GM12872 (cell line): ENCODE measurements around the gene CFAP58.
A peak's percentile ranks its signal among the peaks of the same experiment; 100 is the strongest.

Experiments used
- TF ChIP-seq, protein P1 (sequence below): IDR thresholded peaks from 3 replicates; pipeline ENCODE4 v1.5.1; 2011; ENCODE audit warnings: low read depth, mild to moderate bottlenecking, low read length, moderate library complexity; ENCODE audit not compliant: insufficient read depth

The CFAP58 gene

DNA sequence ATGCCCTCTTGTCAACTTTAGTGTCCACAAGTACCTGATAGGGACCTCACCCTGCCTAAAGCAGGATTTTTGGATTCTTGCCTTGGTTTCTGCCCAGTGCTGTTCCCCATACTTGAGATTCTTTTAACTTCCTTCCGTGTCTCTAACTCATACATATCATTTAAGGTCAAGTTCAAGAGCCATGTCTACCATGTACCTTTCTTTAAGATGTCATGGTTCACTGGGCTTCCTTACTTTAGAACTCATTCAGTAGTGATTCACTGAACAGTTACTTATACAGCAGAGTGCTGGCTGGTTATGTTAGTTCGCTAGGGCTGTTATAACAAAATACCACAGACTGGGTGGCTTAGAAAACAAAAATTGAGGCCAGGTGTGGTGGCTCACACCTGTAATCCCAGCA, 5.0 kb upstream of the CFAP58 start:
- TF ChIP-seq, protein P1, sequence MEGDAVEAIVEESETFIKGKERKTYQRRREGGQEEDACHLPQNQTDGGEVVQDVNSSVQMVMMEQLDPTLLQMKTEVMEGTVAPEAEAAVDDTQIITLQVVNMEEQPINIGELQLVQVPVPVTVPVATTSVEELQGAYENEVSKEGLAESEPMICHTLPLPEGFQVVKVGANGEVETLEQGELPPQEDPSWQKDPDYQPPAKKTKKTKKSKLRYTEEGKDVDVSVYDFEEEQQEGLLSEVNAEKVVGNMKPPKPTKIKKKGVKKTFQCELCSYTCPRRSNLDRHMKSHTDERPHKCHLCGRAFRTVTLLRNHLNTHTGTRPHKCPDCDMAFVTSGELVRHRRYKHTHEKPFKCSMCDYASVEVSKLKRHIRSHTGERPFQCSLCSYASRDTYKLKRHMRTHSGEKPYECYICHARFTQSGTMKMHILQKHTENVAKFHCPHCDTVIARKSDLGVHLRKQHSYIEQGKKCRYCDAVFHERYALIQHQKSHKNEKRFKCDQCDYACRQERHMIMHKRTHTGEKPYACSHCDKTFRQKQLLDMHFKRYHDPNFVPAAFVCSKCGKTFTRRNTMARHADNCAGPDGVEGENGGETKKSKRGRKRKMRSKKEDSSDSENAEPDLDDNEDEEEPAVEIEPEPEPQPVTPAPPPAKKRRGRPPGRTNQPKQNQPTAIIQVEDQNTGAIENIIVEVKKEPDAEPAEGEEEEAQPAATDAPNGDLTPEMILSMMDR: no peak

GRCh38 chr10:104349623-104350126, 4.0 kb upstream of the CFAP58 start:
- TF ChIP-seq, protein P1: no peak

- TF ChIP-seq, protein P1: peak; percentile 56; the same call in 2 of the 3 replicates
Measured at GRCh38 chr10:104350127-104350635, 3.5 kb upstream of the CFAP58 start.

DNA sequence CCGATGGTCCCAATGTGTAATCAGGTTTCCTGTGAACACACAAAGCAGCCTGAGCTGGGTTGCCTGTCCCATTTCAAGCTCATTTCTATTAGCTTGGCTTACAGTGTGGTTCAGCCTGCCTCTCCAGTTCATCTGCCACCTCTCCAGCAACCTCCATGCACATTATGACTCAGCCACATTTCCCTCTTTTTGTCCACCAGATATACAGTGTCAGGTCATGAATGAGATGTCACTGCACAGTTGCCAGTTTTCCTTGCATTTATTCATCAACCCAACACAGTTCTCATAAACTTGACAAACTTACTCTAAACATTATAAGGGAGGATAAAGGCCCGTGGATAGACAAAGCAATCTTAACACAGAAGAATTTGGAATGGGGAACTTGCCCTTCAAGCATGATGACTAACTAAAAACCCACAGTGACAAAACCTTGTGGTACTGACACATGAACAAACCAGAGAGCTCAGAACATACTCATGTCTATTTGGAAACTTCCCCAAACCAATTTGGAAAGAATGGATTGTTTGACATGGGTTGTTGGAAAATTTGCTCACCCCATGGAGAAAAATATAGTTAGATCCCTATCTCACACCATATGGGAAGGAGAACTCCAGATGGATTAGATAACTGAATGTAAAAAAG, 2.5 kb upstream of the CFAP58 start:
- TF ChIP-seq, protein P1: no peak

DNA sequence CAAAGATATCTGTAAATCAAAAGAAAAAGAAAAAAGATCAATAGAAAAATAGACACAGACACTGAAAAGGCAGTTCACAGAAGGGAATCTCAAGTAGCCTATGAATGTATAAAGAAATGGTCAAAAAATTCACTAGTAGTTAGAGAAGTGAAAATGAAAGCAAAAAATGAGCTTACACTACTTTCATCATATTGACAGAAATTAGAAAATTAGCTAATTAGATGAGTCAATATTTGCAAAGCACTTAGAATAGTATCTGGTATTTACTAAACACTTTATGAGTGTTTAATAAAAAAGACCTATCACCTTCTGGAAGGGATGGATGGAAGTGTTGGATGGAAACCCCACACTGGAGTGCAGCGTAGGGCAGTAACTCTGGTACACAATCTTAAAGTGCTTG, 1.7 kb upstream of the CFAP58 start:
- TF ChIP-seq, protein P1: no peak

- TF ChIP-seq, protein P1: no peak
Measured at GRCh38 chr10:104359811-104360210, 6.2 kb downstream of the CFAP58 start.

DNA sequence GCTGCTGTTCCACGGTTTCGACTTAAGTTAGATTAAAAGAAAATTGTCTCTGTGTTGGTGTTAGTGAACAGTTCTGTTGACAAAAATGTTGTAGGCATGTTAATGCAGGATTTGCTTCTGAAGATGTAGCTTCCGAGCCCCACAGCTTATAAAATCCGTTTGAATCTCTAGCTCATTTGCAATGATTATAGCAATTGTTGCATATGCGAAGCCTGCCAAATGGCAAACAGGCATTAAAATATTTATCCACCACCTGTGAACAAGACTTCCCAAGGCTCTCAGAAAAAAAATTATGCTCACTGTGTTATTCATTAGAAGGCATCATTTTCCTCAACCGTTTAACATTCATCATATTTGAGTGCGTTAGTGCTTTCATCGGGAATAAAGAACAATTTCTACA, 14.3 kb downstream of the CFAP58 start:
- TF ChIP-seq, protein P1: no peak
